ENCODE results near the gene PPARG. TPM values are rescaled to one million over a fixed set of nuclear protein-coding genes. Genes with fewer than 3 reads are reported as not detected.
A peak's percentile ranks its signal among the peaks of the same experiment; 100 is the strongest.

PPARG gene
- polyA plus RNA-seq, 2 of the 4 experiments (the other 2 are of a cell fraction): 38.9 to 43.1 TPM

DNA sequence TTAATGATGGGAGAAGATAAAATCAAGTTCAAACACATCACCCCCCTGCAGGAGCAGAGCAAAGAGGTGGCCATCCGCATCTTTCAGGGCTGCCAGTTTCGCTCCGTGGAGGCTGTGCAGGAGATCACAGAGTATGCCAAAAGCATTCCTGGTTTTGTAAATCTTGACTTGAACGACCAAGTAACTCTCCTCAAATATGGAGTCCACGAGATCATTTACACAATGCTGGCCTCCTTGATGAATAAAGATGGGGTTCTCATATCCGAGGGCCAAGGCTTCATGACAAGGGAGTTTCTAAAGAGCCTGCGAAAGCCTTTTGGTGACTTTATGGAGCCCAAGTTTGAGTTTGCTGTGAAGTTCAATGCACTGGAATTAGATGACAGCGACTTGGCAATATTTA, 127.9 kb downstream of the PPARG start:
- FAIRE-seq (no peak), ATAC-seq (peak in 1 of 2 experiments; percentile 33; a peak in 1 of 6 replicates), DNase-seq (ENCODE audit: low read depth in 1 of 2, low spot score in 1 of 2) (no peak)
- peak overlapping the region in 1 of 2 experiments; percentile 35; a peak in 2 of 6 replicates for H3K27ac ChIP-seq
- H3K4me1 ChIP-seq: peaks cover 10% of the 10 kb centered on the region; the same call in 1 of the 3 replicates
- ChIA-PET CTCF (no interaction called here), POLR2A (no interaction called here)
- WGBS (ENCODE audit: missing lambda C conversion rate): 88% methylated on average over 8 of the region's 8 CpGs
- no peak overlapping the region for H3K4me3 ChIP-seq
- no peaks in the 10 kb centered on the region for H3K9me3 ChIP-seq
- no peak overlapping the region for H3K4me2 ChIP-seq
- TF ChIP-seq NFE2L2 (conservative IDR thresholded peaks at IDR 0.05; ENCODE audit: low read length) (no peak), NR3C1 (IDR thresholded peaks at IDR 0.05) (no peak), ESRRA (IDR thresholded peaks at IDR 0.05; ENCODE audit: borderline replicate concordance, low read length) (no peak), RFX5 (IDR thresholded peaks at IDR 0.05) (no peak)

GRCh38 chr3:12420393-12420792, 131.5 kb downstream of the PPARG start:
- ChIA-PET POLR2A (no interaction called here), CTCF (interaction anchor here (1.2 kb wide), 1 partner anchor 59 kb away, joined by 3 read pairs; no protein-coding TSS in a partner anchor)
- FAIRE-seq (no peak), DNase-seq (ENCODE audit: low read depth in 1 of 2, low spot score in 1 of 2) (no peak), ATAC-seq (no peak)
- no peak overlapping the region for H3K4me2 ChIP-seq
- 92% methylated on average over 3 of the region's 3 CpGs for WGBS (ENCODE audit: missing lambda C conversion rate)
- no peak overlapping the region for H3K4me3 ChIP-seq
- no peak for TF ChIP-seq MAZ (IDR thresholded peaks at IDR 0.05; ENCODE audit: borderline replicate concordance, low read depth, low read length)
- TF ChIP-seq, protein P1, sequence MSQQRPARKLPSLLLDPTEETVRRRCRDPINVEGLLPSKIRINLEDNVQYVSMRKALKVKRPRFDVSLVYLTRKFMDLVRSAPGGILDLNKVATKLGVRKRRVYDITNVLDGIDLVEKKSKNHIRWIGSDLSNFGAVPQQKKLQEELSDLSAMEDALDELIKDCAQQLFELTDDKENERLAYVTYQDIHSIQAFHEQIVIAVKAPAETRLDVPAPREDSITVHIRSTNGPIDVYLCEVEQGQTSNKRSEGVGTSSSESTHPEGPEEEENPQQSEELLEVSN (IDR thresholded peaks at IDR 0.05; ENCODE audit: borderline replicate concordance, low read depth): no peak
- no peak for TF ChIP-seq PHF8 (IDR thresholded peaks at IDR 0.05; ENCODE audit: borderline replicate concordance, low read depth)
- TF ChIP-seq REST (IDR thresholded peaks at IDR 0.05): no peak
- TF ChIP-seq KDM1A (IDR thresholded peaks at IDR 0.05; ENCODE audit: low read depth): no peak
- no peak for TF ChIP-seq HOXB5 (CRISPR knock-in tag; IDR thresholded peaks at IDR 0.05)
- TF ChIP-seq, protein P2, sequence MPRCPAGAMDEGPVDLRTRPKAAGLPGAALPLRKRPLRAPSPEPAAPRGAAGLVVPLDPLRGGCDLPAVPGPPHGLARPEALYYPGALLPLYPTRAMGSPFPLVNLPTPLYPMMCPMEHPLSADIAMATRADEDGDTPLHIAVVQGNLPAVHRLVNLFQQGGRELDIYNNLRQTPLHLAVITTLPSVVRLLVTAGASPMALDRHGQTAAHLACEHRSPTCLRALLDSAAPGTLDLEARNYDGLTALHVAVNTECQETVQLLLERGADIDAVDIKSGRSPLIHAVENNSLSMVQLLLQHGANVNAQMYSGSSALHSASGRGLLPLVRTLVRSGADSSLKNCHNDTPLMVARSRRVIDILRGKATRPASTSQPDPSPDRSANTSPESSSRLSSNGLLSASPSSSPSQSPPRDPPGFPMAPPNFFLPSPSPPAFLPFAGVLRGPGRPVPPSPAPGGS (IDR thresholded peaks at IDR 0.05): no peak
- no peak for TF ChIP-seq CBX2 (IDR thresholded peaks at IDR 0.05; ENCODE audit: borderline replicate concordance, low read depth)
- no peak for TF ChIP-seq SMC3 (IDR thresholded peaks at IDR 0.05)
- TF ChIP-seq RNF2 (IDR thresholded peaks at IDR 0.05; ENCODE audit: borderline replicate concordance, low read depth): no peak
- no peak for TF ChIP-seq NR3C1 (IDR thresholded peaks at IDR 0.05)
- TF ChIP-seq, protein P3, sequence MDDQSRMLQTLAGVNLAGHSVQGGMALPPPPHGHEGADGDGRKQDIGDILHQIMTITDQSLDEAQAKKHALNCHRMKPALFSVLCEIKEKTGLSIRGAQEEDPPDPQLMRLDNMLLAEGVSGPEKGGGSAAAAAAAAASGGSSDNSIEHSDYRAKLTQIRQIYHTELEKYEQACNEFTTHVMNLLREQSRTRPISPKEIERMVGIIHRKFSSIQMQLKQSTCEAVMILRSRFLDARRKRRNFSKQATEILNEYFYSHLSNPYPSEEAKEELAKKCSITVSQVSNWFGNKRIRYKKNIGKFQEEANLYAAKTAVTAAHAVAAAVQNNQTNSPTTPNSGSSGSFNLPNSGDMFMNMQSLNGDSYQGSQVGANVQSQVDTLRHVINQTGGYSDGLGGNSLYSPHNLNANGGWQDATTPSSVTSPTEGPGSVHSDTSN (IDR thresholded peaks at IDR 0.05): no peak
- TF ChIP-seq KDM5A (IDR thresholded peaks at IDR 0.05): no peak
- TF ChIP-seq, protein P4, sequence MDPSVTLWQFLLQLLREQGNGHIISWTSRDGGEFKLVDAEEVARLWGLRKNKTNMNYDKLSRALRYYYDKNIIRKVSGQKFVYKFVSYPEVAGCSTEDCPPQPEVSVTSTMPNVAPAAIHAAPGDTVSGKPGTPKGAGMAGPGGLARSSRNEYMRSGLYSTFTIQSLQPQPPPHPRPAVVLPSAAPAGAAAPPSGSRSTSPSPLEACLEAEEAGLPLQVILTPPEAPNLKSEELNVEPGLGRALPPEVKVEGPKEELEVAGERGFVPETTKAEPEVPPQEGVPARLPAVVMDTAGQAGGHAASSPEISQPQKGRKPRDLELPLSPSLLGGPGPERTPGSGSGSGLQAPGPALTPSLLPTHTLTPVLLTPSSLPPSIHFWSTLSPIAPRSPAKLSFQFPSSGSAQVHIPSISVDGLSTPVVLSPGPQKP (IDR thresholded peaks at IDR 0.05; ENCODE audit: low read depth, low read length): no peak
- TF ChIP-seq, protein P5, sequence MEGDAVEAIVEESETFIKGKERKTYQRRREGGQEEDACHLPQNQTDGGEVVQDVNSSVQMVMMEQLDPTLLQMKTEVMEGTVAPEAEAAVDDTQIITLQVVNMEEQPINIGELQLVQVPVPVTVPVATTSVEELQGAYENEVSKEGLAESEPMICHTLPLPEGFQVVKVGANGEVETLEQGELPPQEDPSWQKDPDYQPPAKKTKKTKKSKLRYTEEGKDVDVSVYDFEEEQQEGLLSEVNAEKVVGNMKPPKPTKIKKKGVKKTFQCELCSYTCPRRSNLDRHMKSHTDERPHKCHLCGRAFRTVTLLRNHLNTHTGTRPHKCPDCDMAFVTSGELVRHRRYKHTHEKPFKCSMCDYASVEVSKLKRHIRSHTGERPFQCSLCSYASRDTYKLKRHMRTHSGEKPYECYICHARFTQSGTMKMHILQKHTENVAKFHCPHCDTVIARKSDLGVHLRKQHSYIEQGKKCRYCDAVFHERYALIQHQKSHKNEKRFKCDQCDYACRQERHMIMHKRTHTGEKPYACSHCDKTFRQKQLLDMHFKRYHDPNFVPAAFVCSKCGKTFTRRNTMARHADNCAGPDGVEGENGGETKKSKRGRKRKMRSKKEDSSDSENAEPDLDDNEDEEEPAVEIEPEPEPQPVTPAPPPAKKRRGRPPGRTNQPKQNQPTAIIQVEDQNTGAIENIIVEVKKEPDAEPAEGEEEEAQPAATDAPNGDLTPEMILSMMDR (IDR thresholded peaks at IDR 0.05): no peak
- TF ChIP-seq HDAC2 (IDR thresholded peaks at IDR 0.05): no peak
- no peaks in the 10 kb centered on the region for H3K9me3 ChIP-seq
- H3K4me1 ChIP-seq: peaks cover 42% of the 10 kb centered on the region
- H3K27ac ChIP-seq: no peak overlapping the region
